ENCODE data around the gene SPATA20. TPM values are rescaled to one million over a fixed set of nuclear protein-coding genes. Genes with fewer than 3 reads are reported as not detected.

SPATA20 gene
- total RNA-seq, 2 experiments from 2014 or later = 31.3 to 33.1 TPM

- Mint-ChIP-seq H3K4me3 (no peak overlapping the region), H3K4me1 (peaks cover 4% of the 10 kb centered on the region), H3K27me3 (peaks cover 4% of the 10 kb centered on the region), H3K27ac (no peak overlapping the region), H3K9me3 (no peaks in the 10 kb centered on the region), H3K36me3 (no peaks in the 10 kb centered on the region)
- ATAC-seq (ENCODE audit: low read depth) (no peak), DNase-seq (no peak)
- POLR2A ChIA-PET = interaction anchor here (0.7 kb wide), 1 partner anchor 142 kb away, joined by 3 read pairs; no protein-coding TSS in a partner anchor
Observed at GRCh38 chr17:50575581-50576210, 28.7 kb downstream of the SPATA20 start.

DNA sequence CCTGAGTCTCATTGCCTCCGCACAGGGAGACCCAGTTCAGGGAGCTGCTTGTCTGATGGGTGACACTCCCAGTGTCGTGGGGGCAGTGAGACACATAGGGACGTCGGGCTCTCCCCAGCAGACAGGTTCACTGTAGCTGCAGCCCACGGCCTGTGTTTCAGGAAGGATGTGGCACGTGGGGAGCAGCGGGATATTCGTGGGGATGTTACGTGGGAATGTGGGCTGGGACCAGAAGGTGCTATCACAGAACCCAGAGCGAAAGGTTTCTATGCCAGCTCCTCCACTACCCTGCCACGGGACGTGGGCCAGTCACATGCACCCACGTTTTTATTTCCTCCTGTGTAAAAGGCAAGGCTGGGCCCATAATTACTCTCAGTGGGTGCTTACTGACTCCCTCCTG is 29.9 kb downstream of the SPATA20 start:
- Mint-ChIP-seq H3K27ac (no peak overlapping the region), H3K36me3 (no peaks in the 10 kb centered on the region), H3K4me3 (no peak overlapping the region), H3K4me1 (peaks cover 4% of the 10 kb centered on the region), H3K27me3 (peaks cover 4% of the 10 kb centered on the region), H3K9me3 (no peaks in the 10 kb centered on the region)
- POLR2A ChIA-PET = no interaction called here
- DNase-seq = no peak
- no peak for ATAC-seq (ENCODE audit: low read depth)

DNA sequence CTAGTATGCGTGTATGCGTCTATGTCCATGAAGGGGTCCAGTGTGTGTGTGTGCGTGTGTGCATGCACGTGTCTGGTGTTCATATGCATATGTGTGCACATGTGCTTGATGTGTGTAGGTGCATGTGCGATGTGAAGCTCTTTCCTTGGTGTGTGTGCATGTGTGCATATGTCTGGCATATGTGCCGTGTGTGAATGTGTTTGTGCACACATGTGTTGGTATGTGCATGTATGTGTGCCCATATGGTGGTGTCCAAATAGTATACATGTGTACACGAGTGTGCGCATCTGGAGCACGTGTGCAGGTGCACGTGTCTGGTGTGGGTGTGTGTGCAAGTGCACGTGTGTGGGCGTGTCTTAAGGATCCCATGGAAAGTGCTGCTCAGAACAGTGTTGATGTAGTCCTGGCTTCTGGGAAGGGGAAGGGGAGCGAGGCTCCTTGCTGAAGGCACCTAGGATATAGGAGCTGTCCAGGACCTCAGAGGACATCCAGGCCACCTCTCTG is 30.5 kb downstream of the SPATA20 start:
- H3K9me3 Mint-ChIP-seq = no peaks in the 10 kb centered on the region
- DNase-seq = no peak
- peaks cover 4% of the 10 kb centered on the region for H3K27me3 Mint-ChIP-seq
- H3K4me3 Mint-ChIP-seq = no peak overlapping the region
- peaks cover 4% of the 10 kb centered on the region for H3K4me1 Mint-ChIP-seq
- no peak for ATAC-seq (ENCODE audit: low read depth)
- no peaks in the 10 kb centered on the region for H3K36me3 Mint-ChIP-seq
- no peak overlapping the region for H3K27ac Mint-ChIP-seq
- POLR2A ChIA-PET = no interaction called here

DNA sequence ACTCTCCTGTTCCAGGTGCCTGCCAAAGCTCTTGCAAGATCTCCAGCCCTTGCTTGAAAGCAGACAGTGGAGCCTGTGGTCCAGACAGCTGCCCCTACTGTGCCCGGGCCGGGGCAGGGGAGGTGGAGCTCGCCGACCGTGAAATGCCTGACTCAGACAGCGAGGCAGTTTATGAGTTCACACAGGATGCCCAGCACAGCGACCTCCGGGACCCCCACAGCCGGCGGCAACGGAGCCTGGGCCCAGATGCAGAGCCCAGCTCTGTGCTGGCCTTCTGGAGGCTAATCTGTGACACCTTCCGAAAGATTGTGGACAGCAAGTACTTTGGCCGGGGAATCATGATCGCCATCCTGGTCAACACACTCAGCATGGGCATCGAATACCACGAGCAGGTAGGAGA is 31.2 kb downstream of the SPATA20 start:
- DNase-seq (no peak), ATAC-seq (ENCODE audit: low read depth) (no peak)
- peaks cover 4% of the 10 kb centered on the region for H3K4me1 Mint-ChIP-seq
- H3K27me3 Mint-ChIP-seq = peaks cover 5% of the 10 kb centered on the region
- H3K4me3 Mint-ChIP-seq = no peak overlapping the region
- POLR2A ChIA-PET = no interaction called here
- no peaks in the 10 kb centered on the region for H3K36me3 Mint-ChIP-seq
- no peak overlapping the region for H3K27ac Mint-ChIP-seq
- H3K9me3 Mint-ChIP-seq = no peaks in the 10 kb centered on the region

DNA sequence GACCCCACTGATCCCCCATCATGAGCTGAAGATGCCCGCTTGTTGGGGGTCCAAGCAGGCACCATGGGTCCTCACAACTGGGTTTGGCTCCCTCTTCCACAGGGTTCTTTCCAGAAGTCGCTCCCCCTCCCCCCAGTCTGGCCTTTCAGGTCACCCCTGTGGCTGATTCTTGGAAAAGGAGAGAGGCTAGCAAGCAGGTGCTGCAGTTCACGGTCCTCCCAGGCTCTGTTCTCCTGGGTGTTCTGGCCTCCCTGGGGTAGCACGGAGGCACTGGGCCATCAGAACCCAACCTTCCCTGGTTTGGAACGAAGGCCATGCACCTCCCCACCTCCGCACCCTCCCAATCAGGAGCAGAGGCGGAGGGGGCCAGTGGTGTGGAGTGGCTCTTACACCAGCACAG is 32.4 kb downstream of the SPATA20 start:
- peaks cover 4% of the 10 kb centered on the region for H3K4me1 Mint-ChIP-seq
- no peak overlapping the region for H3K27ac Mint-ChIP-seq
- POLR2A ChIA-PET = no interaction called here
- DNase-seq (no peak), ATAC-seq (ENCODE audit: low read depth) (no peak)
- H3K27me3 Mint-ChIP-seq = peaks cover 9% of the 10 kb centered on the region
- no peaks in the 10 kb centered on the region for H3K36me3 Mint-ChIP-seq
- H3K4me3 Mint-ChIP-seq = no peak overlapping the region
- H3K9me3 Mint-ChIP-seq = no peaks in the 10 kb centered on the region

DNA sequence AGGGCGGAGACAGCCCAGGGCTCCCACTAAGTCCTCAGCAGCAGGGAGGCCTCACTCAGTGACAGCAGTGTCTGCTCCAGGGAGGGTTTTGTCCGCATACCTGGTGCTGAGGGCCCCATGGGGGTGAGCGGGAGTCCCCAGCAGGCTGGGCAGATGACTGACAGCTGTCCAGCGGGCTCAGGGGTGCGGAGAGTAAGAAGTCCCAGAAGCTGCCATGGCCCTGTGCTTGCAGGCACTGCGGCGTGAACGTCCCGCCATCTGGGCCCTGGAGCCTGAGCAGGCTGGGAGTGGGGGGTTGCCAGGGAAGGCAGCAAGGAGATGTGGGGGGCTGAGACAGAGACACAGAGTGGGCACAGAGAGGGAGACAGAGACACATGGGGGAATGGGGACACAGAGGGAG is 33.7 kb downstream of the SPATA20 start:
- H3K4me3 Mint-ChIP-seq = no peak overlapping the region
- H3K27me3 Mint-ChIP-seq = peaks cover 10% of the 10 kb centered on the region
- H3K4me1 Mint-ChIP-seq = peaks cover 4% of the 10 kb centered on the region
- POLR2A ChIA-PET = no interaction called here
- H3K9me3 Mint-ChIP-seq = no peaks in the 10 kb centered on the region
- no peaks in the 10 kb centered on the region for H3K36me3 Mint-ChIP-seq
- H3K27ac Mint-ChIP-seq = no peak overlapping the region
- ATAC-seq (ENCODE audit: low read depth) = no peak
- no peak for DNase-seq

- peaks cover 4% of the 10 kb centered on the region for H3K4me1 Mint-ChIP-seq
- no peaks in the 10 kb centered on the region for H3K36me3 Mint-ChIP-seq
- peaks cover 11% of the 10 kb centered on the region for H3K27me3 Mint-ChIP-seq
- POLR2A ChIA-PET = interaction anchor here (0.7 kb wide), 1 partner anchor 142 kb away, joined by 3 read pairs; no protein-coding TSS in a partner anchor
- no peak overlapping the region for H3K27ac Mint-ChIP-seq
- no peak for DNase-seq
- ATAC-seq (ENCODE audit: low read depth) = no peak
- H3K9me3 Mint-ChIP-seq = no peaks in the 10 kb centered on the region
- H3K4me3 Mint-ChIP-seq = no peak overlapping the region
Observed at GRCh38 chr17:50581316-50581715, 34.3 kb downstream of the SPATA20 start.

- ATAC-seq (ENCODE audit: low read depth) = no peak
- peaks cover 12% of the 10 kb centered on the region for H3K27me3 Mint-ChIP-seq
- peaks cover 2% of the 10 kb centered on the region for H3K4me1 Mint-ChIP-seq
- no peak overlapping the region for H3K4me3 Mint-ChIP-seq
- no peak for DNase-seq
- POLR2A ChIA-PET = no interaction called here
- no peaks in the 10 kb centered on the region for H3K9me3 Mint-ChIP-seq
- H3K27ac Mint-ChIP-seq = no peak overlapping the region
- H3K36me3 Mint-ChIP-seq = no peaks in the 10 kb centered on the region
Observed at GRCh38 chr17:50582741-50583140, 35.8 kb downstream of the SPATA20 start.

DNA sequence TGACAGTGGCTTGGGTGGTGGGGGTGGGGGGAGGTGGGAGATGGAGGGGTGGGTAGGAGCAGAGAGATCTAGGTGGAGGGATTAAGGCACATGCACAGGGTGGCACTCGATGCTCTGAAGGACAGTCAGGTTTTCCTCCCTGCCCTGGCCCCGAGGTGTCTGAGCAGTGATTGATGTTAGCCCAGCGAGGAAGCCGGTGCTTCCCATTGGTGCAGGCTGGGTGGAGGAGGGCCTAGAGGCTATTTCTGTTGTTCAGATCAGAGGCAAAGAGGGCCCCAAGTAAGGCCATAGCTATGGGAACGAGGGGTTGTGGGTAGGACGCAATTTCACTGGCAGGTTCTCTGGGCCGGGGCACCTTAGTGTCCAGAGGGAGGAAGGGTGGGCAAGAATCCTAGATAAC is 36.7 kb downstream of the SPATA20 start:
- Mint-ChIP-seq H3K4me1 (peaks cover under 1% of the 10 kb centered on the region), H3K27ac (no peak overlapping the region), H3K9me3 (no peaks in the 10 kb centered on the region), H3K36me3 (no peaks in the 10 kb centered on the region), H3K27me3 (peaks cover 12% of the 10 kb centered on the region), H3K4me3 (no peak overlapping the region)
- no peak for DNase-seq
- POLR2A ChIA-PET = no interaction called here
- ATAC-seq (ENCODE audit: low read depth) = no peak

GRCh38 chr17:50584116-50584515 is 37.1 kb downstream of the SPATA20 start:
- Mint-ChIP-seq H3K4me3 (no peak overlapping the region), H3K27ac (no peak overlapping the region), H3K27me3 (peaks cover 12% of the 10 kb centered on the region), H3K36me3 (no peaks in the 10 kb centered on the region), H3K9me3 (no peaks in the 10 kb centered on the region), H3K4me1 (no peaks in the 10 kb centered on the region)
- ATAC-seq (ENCODE audit: low read depth) (no peak), DNase-seq (no peak)
- POLR2A ChIA-PET = no interaction called here

GRCh38 chr17:50584749-50585148 is 37.8 kb downstream of the SPATA20 start:
- no peak overlapping the region for H3K4me3 Mint-ChIP-seq
- no peaks in the 10 kb centered on the region for H3K36me3 Mint-ChIP-seq
- H3K9me3 Mint-ChIP-seq = no peaks in the 10 kb centered on the region
- H3K27me3 Mint-ChIP-seq = peaks cover 12% of the 10 kb centered on the region
- no peak overlapping the region for H3K27ac Mint-ChIP-seq
- ATAC-seq (ENCODE audit: low read depth) (no peak), DNase-seq (no peak)
- no peaks in the 10 kb centered on the region for H3K4me1 Mint-ChIP-seq
- POLR2A ChIA-PET = no interaction called here

DNA sequence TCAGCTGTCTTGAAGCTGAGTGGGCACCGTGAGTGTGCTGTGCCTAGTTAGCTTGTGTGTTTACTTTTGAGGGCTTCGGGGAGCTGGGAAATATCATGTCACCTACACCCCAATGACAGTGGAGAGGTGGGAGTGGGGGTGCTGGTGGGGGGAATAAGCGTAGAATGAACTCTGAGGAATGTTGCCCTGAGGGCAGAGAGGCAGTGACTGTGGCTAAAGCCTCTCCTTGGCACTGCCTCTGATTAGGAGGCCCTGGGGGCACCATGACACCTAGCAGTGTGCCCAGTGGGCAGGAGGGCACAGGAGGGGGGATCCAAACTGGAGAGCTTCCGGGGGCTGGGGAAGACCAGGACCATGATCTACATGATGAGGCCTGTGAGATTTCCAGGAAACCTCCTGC is 38.4 kb downstream of the SPATA20 start:
- Mint-ChIP-seq H3K9me3 (no peaks in the 10 kb centered on the region), H3K36me3 (no peaks in the 10 kb centered on the region), H3K4me3 (no peak overlapping the region), H3K4me1 (no peaks in the 10 kb centered on the region), H3K27ac (no peak overlapping the region), H3K27me3 (peaks cover 12% of the 10 kb centered on the region)
- no peak for DNase-seq
- ATAC-seq (ENCODE audit: low read depth) = no peak
- POLR2A ChIA-PET = no interaction called here

DNA sequence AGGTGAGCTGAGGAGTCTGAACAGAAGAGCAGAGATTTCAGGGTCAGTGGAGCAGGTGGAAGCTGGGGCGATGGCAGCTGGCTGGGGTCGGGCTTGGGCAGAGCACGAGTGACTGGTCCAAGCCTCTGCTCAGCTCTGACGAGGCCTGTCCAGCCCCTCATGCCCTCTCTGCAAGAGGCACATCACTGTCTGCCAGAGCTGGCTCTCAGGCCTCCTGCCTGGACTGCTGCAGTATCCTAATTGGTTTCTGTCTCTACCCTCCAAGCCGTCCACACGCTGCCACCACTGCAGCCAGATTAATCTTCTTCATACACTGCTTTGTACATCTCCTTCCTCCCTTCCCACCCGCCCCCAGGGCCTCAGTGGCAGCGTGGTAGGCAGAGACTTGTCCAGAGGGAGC is 38.9 kb downstream of the SPATA20 start:
- H3K4me3 Mint-ChIP-seq = no peak overlapping the region
- H3K9me3 Mint-ChIP-seq = no peaks in the 10 kb centered on the region
- H3K27ac Mint-ChIP-seq = no peak overlapping the region
- ATAC-seq (ENCODE audit: low read depth) = no peak
- no peaks in the 10 kb centered on the region for H3K4me1 Mint-ChIP-seq
- POLR2A ChIA-PET = no interaction called here
- peaks cover 12% of the 10 kb centered on the region for H3K27me3 Mint-ChIP-seq
- H3K36me3 Mint-ChIP-seq = no peaks in the 10 kb centered on the region
- no peak for DNase-seq

DNA sequence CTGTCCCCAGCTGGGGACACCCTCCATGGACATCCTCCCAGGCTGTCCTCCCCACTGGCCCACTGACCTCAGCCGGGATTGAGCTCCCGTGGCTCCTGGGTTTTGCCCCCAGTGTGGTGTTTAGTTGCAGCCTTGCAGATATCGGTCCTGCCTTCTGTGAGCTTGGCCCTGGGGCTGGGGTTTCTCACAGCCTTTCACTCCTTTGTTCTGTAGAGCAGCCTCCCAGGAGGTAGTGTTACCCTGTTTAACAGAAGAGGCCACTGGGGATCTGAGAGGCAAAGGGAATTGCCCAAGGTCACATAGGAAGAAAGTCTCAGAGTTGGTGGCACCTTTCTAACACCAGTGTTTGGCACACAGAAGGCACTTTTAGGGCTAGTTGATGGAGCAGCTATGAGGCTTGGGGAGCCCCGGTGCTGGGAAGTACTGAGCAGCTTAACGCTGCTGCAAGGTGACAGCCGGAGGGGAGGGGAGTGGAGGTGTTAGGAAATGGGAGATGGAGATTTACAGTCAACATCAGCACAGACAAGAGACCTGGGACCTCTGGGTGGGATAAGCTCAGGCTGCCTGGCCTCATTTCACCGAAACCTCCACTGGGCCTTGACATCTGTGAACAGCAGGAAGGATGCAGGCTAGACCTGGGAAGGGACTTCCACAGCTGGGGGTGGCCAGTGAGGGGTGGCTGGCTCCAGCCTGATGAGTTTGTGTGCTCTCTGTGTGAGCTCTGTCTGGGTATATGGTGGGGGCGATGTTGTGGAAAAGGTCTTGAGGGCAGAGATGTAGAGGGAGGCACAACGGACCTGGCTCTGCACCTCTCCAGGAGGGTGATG is 39.7 kb downstream of the SPATA20 start:
- ATAC-seq (ENCODE audit: low read depth) (no peak), DNase-seq (no peak)
- no peaks in the 10 kb centered on the region for H3K9me3 Mint-ChIP-seq
- peaks cover 12% of the 10 kb centered on the region for H3K27me3 Mint-ChIP-seq
- no peaks in the 10 kb centered on the region for H3K4me1 Mint-ChIP-seq
- no peak overlapping the region for H3K4me3 Mint-ChIP-seq
- no peak overlapping the region for H3K27ac Mint-ChIP-seq
- H3K36me3 Mint-ChIP-seq = no peaks in the 10 kb centered on the region
- POLR2A ChIA-PET = no interaction called here

Measured in activated naive CD8-positive, alpha-beta T cell treated with anti-CD3 and anti-CD28 coated beads, Interleukin-2, amount 10 ng/mL, durations not matched to agents 7 days and 5 days (primary cell).